ENCODE measurements around the gene TRAPPC13.

GRCh38 chr5:65707663-65708062 is 82.8 kb downstream of the TRAPPC13 start:
- no peak for TF ChIP-seq CTCF (IDR thresholded peaks at IDR 0.05)
- TF ChIP-seq POLR2A (IDR thresholded peaks at IDR 0.05) = no peak

Data from right lobe of liver (tissue), 4 donors.